Activated T-helper 9 cell treated with anti-CD3 and anti-CD28 coated beads, Interleukin-2, amount 50 U/mL, for 16 hours (primary cell): ENCODE data around the gene RNF115.
"Not testable (repeated sequence)": the region's sequence is repeated elsewhere in the genome, so short reads cannot be mapped to it uniquely, and the experiment has no call there.

Experiments used
- DNase-seq: peaks from one replicate; pipeline ENCODE4 v3.0.0-alpha.2; 2020; ENCODE audit warnings: low read depth

RNF115 gene

DNA sequence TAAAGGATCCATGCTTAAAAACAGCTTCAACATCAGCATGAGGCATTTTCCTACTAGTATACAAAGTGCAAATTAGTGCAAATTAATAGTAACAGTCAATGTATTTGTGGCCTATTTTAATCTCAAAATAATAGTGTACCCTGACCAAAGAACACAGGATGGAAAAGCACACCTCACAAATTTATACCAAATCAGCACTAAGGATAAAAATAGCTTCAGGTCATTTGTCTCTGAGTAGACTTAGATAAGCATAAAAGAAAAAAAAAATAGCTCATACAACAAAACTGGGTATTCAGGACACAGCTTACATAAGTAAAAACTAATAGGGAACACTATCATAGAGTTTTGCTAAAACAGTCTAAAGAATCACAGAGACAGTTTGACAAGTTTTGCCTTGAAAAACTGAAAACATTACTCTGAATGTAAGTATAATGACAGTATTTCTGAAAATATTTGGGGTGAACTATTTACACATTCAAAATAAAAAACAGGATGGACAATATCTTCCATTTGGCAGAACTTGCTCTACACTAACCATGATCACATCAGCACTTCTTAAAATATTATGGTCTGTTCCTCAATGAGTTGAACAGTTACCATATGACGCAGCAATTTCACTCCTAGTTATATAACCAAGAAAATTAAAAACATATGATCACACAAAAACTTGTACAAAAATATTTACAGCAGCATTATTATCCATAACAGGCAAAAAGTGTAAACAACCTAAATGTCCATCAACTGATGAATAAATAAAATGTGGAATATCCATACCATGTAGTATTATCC, 46.3 kb downstream of the RNF115 start:
- no peak for DNase-seq

DNA sequence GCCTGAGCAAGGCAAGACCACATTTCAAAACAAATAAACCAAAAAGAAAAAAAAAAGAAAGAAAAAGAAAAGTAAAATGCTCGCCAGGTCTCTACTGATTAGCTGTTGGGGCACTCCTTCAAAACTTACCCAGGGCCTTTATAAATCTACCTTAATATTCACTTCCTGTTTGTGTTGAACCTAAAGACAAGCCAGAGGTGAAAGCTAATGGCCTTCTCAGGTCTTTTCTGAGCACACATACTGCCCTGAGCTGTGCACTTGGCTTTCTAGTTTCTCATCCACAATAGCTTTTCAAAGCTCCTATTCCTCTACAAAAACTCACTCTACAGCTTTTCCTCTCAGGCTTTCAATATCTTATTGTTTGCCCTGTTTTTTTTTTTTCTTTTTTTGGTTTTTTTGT, 50.5 kb downstream of the RNF115 start:
- no peak for DNase-seq

DNA sequence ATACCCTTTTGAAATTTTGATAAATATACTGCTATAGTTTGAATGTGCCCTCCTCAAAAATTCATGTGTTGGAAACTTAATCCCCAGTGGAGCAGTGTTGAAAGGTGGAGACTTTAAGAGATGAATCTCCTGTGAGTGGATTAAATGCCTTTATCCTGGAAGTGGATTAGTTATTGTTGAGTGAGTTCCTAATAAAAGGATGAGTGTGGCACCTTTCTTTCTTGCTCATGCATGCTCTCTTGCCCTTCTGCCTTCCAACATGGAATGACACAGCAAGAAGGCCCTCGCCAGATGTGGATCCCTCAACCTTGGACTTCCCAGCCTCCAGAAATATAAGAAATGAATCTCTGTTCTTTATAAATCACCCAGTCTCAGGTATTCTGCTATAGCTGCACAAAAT, 52.8 kb downstream of the RNF115 start:
- no peak for DNase-seq

DNA sequence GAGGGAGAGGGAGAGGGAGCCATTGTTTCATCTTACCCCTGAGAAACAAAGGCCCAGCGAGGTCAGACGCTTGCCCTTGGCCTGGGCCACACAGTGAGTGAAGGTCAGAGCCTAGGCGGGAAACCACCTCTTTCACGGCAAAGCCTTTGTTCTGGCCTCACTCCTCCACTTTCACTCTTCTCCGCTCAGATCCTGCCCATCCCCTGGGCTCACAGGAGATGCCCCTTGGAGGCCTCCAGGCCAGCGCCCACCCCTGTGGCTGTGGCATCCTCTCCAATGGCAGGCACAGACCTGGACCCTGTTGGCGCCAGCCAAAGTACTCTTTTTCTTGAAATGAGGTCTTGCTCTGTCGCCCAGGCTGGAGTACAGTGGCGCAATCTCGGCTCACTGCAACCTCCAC, 55.9 kb downstream of the RNF115 start:
- not testable (repeated sequence) for DNase-seq

DNA sequence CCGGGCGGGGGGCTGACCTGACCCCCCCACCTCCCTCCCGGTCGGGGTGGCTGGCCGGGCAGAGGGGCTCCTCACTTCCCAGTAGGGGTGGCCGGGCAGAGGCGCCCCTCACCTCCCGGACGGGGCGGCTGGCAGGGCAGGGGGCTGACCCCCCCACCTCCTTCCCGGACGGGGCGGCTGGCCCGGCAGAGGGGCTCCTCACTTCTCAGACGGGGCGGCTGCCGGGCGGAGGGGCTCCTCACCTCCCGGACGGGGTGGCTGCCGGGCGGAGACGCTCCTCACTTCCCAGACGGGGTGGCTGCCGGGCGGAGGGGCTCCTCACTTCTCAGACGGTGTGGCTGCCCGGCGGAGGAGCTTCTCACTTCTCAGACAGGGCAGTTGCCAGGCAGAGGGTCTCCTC, 57.0 kb downstream of the RNF115 start:
- DNase-seq: not testable (repeated sequence)

DNA sequence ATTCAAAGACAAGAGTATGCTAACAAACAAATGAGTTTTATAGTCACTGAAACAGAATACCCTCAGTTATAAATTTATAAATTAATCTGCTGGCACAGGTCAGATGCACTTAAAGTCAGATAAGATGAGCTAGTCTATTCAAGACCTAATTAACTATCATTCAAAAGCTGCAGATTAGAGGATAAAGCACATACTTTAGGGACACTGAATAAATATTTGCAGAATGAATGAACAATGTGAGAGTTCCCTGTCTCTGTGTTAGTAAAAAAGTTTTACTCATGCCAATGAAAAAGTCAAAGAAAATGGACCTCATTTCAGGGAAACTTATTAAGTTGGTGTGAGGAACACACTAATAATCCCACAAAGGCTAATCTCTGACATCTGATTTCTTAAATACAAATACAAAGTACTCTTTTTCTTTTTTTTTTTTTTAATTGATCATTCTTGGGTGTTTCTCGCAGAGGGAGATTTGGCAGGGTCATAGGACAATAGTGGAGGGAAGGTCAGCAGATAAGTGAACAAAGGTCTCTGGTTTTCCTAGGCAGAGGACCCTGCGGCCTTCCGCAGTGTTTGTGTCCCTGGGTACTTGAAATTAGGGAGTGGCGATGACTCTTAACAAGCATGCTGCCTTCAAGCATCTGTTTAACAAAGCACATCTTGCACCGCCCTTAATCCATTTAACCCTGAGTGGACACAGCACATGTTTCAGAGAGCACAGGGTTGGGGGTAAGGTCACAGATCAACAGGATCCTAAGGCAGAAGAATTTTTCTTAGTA, 58.1 kb downstream of the RNF115 start:
- DNase-seq: not testable (repeated sequence)

DNA sequence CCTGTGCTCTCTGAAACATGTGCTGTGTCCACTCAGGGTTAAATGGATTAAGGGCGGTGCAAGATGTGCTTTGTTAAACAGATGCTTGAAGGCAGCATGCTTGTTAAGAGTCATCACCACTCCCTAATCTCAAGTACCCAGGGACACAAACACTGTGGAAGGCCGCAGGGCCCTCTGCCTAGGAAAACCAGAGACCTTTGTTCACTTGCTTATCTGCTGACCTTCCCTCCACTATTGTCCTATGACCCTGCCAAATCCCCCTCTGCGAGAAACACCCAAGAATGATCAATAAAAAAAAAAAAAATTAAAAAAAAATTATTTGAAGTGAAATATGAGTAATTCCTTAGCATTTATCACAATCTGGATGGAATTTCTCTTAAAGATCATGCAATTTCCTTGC, 58.8 kb downstream of the RNF115 start:
- not testable (repeated sequence) for DNase-seq

DNA sequence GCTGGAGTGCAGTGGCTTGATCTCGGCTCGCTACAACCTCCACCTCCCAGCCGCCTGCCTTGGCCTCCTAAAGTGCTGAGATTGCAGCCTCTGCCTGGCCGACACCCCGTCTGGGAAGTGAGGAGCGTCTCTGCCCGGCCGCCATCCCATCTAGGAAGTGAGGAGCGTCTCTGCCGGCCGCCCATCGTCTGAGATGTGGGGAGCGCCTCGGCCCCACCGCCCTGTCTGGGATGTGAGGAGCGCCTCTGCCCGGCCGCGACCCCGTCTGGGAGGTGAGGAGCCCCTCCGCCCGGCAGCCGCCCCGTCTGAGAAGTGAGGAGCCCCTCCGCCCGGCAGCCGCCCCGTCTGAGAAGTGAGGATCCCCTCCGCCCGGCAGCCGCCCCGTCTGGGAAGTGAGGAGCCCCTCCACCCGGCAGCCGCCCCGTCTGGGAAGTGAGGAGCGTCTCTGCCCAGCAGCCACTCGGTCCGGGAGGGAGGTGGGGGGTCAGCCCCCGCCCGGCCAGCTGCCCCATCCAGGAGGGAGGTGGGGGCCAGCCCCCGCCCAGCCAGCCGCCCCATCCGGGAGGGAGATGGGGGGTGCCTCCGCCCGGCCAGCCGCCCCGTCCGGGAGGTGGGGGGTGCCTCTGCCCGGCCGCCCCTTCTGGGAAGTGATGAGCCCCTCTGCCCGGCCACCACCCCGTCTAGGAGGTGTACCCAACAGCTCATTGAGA, 59.5 kb downstream of the RNF115 start:
- DNase-seq: not testable (repeated sequence)

DNA sequence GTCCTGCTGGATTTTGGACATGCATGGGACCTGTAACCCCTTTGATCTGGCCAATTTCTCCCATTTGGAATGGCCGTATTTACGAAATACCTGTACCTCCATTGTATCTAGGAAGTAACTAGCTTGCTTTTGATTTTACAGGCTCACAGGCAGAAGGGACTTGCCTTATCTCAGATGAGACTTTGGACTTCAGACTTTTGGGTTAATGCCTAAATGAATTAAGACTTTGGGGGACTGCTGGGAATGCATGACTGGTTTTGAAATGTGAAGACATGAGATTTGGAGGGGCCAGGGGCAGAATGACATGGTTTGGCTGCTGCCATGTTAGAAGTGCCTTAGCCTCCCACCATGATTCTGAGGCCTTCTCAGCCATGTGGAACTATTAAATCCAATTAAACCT, 61.9 kb downstream of the RNF115 start:
- not testable (repeated sequence) for DNase-seq

DNA sequence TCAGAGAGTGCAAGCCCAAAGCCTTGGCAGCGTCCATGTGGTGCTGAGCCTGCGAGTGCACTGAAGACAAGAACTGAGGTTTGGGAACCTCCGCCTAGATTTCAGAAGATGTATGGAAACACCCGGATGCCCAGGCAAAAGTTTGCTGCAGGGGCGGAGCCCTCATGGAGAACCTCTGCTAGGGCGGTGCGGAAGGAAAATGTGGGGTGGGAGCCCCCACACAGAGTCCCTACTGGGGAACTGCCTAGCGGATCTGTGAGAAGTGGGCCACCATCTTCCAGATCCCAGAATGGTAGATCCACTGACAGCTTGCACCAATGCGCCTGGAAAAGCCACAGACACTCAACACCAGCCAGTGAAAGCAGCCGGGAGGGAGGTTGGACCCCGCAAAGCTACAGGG, 62.4 kb downstream of the RNF115 start:
- DNase-seq: not testable (repeated sequence)

DNA sequence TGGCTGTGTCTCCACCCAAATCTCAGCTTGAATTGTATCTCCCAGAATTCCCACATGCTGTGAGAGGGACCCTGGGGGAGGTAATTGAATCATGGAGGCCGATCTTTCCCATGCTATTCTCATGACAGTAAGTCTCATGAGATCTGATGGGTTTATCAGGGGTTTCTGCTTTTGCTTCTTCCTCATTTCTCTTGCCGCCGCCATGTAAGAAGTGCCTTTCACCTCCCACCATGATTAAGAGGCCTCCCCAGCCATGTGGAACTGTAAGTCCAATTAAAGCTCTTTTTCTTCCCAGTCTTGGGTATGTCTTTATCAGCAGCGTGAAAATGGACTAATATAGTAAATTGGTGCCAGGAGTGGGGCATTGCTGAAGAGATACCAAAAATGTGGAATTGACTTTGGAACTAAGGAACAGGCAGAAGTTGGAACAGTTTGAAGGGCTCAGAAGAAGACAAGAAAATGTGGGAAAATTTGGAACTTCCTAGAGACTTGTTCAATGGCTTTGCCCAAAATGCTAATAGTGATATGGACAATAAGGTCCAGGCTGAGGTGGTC, 63.4 kb downstream of the RNF115 start:
- not testable (repeated sequence) for DNase-seq

DNA sequence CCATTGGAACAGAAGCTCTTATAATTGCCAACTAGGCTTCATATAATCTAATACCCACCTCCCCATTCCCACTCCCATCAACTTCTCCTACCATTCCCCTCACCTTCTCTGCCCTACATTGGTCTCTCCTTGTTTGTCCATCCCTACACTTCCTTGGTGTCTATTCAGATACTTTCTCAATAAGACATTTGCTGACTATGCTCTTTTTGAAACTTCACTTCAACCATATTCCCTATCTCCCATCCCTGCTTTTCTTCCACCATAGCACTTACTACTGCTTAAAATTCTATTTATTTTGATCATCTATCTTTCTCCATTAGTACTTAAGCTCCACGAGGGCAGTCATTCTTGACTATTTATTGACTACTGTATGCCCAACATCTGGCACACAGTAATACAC, 64.2 kb downstream of the RNF115 start:
- DNase-seq: no peak

DNA sequence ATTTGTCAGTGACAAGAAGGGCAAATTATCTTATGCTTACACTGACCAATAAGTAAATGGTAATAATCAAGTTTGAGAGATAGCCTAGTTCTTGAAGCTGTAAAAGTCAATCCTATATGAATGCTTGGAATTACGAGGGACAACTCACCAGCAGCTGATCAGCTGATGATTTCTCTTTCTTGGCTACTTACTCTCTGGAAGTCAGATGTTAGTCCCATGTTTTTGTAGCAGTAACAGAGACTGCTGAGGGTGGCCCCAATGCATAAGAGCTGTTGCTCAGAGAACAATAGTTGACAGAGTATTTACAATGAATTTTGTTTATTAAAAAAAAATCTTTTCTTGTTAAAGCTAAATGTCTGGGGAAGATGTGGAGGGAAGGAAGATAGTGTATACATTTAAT, 65.3 kb downstream of the RNF115 start:
- no peak for DNase-seq

DNA sequence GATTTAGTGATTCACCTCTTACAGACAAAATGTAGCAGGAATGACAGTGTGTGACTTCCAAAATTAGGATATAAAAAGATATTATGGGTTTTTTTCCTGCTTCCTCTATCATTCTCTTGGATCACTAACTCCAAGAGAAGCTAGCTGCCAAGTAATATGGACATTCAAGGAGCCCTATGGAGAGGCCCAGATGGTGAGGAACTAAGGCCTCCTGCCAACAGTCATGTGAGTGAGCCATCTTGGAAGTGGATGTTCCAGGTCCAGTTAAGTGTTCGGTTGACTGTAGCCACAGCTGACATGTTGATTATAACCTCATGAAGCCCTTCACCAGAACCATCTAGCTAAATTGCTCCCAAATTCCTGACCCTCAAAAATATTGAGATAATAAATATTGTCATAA, 65.8 kb downstream of the RNF115 start:
- no peak for DNase-seq

DNA sequence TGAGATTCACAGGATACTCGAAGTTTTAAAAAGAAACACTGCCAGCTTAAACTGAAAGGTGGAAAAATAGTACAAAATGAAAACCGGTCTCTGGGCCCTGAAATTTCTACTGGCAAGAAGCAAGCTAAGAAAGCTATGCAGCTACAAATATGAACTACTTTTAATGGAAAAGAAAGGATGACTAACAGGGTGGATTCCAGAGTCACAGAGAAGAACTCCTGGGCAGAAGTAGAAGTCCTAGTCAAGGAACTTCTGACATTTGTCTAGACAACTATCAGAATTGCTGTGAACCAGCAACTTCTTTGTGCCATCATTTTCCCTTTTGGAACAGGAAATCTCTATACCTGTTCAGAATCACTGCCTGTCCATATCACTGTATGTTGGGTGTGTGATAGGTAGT, 66.5 kb downstream of the RNF115 start:
- no peak for DNase-seq

DNA sequence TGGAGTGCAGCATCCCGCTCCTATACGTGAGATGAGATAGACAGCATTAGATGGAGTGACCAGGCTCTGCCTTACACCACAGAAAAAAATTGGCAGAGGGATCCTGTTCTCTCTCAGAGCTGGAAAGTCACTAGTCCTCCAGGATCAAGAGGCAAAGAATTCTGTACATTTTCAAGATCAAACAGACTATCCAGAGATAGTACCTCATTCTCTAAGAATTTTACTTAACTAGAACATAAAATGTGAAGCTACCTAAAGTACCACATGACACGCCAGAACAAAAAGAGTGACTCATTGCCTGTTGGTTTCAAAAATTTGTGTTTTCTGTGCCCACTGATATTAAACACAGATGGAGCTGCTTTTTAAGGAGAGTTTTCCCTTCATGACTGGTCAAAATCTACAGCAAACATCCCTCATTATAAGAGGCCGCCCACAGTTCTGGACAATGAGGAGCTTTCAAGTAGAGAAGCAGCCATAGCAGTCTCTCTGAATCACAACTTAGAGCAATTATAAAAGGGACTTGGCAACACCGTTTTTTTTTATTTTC, 72.3 kb downstream of the RNF115 start:
- DNase-seq: no peak

DNA sequence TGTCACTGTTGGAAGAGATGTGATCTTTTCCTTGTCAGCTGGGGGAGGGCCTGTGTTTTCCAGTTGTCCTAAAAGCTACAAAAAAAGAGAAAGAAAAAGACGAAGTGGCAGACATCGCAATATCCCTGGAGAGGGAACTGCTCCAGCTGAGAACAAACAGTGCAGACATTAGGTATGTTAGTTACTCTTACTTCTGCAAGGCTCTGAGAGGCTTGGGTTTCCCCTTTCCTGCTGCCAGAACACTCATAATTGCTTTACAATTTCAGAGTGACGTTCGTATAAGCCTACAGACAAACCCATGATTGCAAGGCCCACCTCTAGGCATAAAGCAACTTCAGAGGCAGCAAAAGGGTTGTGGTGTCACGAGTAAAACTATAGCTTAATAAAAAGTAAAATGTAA, 73.5 kb downstream of the RNF115 start:
- no peak for DNase-seq

DNA sequence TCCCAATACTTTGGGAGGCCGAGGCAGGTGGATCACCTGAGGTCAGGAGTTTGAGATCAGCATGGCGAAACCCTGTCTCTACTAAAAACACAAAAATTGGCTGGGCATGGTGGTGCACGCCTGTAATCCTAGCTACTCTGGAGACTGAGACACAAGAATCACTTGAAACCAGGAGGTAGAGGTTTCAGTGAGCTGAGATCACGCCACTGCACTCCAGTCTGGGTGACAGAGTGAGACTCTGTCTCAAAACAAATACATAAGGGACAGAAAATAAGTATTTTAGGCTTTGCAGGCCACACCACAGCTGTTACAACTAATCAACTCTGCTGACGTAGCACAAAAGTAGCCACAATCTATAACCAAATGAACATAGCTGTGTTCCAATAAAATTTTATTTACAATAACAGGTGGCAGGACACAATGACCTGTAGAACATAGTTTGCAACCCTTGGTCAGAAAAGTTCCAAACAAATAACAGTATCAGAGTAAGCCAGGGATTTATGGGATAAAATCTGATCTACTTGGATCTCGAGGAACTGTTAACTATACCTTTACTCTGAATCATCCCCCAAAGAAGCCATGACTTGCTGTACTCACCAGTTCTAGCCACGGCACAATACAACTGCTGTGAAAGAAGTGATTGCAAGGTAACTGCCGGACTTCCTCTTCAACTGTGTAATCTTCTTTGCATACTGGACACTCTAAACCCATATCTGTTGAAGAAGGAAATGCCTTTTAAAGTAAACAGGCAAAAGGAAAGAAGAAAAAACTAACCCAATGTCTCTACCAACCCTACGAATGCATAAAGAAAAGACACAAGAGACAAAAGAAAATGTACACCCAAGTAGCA, 76.3 kb downstream of the RNF115 start:
- no peak for DNase-seq

DNA sequence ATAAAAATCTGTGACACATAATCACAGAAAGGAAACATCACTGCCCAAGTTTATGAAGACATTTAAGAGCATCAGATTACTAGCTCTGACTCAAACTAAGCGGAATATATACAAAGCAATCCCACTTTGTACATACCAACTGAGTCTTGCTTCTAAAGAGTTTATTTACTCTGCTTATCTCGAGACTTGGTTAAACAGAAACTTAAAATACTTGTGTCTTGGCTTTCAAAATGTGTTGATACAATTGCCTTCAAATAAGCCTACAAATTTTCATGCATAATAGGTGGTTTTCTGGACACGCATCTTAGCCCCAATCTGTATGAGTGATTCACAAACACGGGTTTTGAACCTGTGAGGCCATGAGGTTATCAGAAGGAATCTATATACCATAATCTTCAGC, 83.6 kb downstream of the RNF115 start:
- DNase-seq: no peak

DNA sequence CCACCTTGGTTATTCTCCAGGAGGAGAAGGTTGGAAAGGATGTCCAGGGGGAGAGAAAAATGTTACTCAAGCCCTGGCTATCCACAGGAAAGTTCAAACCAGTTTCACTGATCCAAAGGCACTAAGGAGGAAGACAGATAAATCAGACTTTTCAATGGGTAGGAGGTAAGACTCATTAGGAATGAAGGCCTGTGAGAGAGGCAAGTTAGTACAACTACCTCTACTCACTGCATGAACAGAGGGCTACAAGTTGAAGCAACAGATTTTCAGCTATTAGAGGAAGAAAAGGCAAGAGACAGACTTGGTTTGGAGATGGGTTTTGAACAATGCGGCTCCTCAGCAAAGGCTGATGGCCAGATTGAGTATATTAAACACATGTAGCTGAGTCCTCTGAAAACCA, 87.7 kb downstream of the RNF115 start:
- DNase-seq: no peak

DNA sequence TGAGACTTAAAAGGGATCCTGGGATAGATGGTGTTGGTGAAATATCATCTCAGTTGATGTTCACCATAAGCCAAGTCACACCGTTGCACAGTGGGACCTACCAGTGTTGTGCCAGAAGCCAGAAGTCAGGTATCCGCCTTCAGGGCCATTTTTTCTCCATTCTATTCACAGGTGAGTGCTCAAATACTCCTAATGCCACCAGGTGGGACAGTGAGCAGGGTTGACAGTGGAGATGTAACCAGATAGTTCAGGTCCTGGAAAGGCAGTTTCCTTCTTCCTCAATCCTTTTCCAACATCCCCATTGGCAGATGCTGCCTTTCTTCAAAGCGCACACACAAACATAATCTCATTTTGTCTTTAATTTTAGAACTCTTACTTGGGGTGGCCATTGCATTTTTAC, 93.0 kb downstream of the RNF115 start:
- DNase-seq: no peak
